Measurements from ENCODE around the gene C16orf54. TPM values are rescaled to one million over a fixed set of nuclear protein-coding genes. Genes with fewer than 3 reads are reported as not detected.

Gene C16orf54
- total and polyA plus RNA-seq, 9 of the 15 experiments (the other 6 are each of a cell fraction or from before 2014, with no cell fraction given): 0.09 TPM; not detected in 8

GRCh38 chr16:29710227-29711219, 35.3 kb downstream of the C16orf54 start (continued):
- TF ChIP-seq REST (IDR thresholded peaks at IDR 0.05; ENCODE audit: borderline replicate concordance): peak; percentile 63; the same call in 1 of the 2 replicates
- TF ChIP-seq REST (CRISPR knock-in tag; IDR thresholded peaks at IDR 0.05; ENCODE audit: low read depth): no peak
- peak; percentile 59 to 67 for TF ChIP-seq RAD21 (CRISPR knock-in tag; conservative IDR thresholded peaks at IDR 0.05 in 1 of 2, IDR thresholded peaks at IDR 0.05 in 1 of 2)
- peak; percentile 28; the same call in 1 of the 2 replicates for TF ChIP-seq ATF3 (IDR thresholded peaks at IDR 0.05)
- no peak for TF ChIP-seq ATF3 (CRISPR knock-in tag; conservative IDR thresholded peaks at IDR 0.05)
- no peak for TF ChIP-seq CEBPZ (IDR thresholded peaks at IDR 0.05; ENCODE audit: borderline replicate concordance, low read depth, low read length)
- peak; percentile 76 for TF ChIP-seq EP400 (IDR thresholded peaks at IDR 0.05)
- TF ChIP-seq ZNF197 (CRISPR knock-in tag; IDR thresholded peaks at IDR 0.05; ENCODE audit: low read depth): no peak
- TF ChIP-seq RB1 (IDR thresholded peaks at IDR 0.05; ENCODE audit: low read depth): peak; percentile 39; the same call in 1 of the 2 replicates
- TF ChIP-seq PHF21A (IDR thresholded peaks at IDR 0.05; ENCODE audit: borderline replicate concordance, low read depth): peak; percentile 75; the same call in 1 of the 2 replicates
- peak; percentile 41; the same call in 1 of the 2 replicates for TF ChIP-seq CC2D1A (IDR thresholded peaks at IDR 0.05)
- TF ChIP-seq SMAD4 (CRISPR knock-in tag; conservative IDR thresholded peaks at IDR 0.05): peak; percentile 33; the same call in 1 of the 2 replicates
- TF ChIP-seq BHLHE40 (IDR thresholded peaks at IDR 0.05; ENCODE audit: low read length): peak; percentile 55; the same call in 1 of the 2 replicates
- TF ChIP-seq HMG20A (CRISPR knock-in tag; conservative IDR thresholded peaks at IDR 0.05): no peak
